GM19452 (cell line): Measurements from ENCODE around the gene DHX9.

Experiments
- ATAC-seq: cut with Tn5 transposase; IDR thresholded peaks from one replicate; pipeline ENCODE4 v1.9.1; 2021; ENCODE audit not compliant: unreplicated experiment

The DHX9 gene

DNA sequence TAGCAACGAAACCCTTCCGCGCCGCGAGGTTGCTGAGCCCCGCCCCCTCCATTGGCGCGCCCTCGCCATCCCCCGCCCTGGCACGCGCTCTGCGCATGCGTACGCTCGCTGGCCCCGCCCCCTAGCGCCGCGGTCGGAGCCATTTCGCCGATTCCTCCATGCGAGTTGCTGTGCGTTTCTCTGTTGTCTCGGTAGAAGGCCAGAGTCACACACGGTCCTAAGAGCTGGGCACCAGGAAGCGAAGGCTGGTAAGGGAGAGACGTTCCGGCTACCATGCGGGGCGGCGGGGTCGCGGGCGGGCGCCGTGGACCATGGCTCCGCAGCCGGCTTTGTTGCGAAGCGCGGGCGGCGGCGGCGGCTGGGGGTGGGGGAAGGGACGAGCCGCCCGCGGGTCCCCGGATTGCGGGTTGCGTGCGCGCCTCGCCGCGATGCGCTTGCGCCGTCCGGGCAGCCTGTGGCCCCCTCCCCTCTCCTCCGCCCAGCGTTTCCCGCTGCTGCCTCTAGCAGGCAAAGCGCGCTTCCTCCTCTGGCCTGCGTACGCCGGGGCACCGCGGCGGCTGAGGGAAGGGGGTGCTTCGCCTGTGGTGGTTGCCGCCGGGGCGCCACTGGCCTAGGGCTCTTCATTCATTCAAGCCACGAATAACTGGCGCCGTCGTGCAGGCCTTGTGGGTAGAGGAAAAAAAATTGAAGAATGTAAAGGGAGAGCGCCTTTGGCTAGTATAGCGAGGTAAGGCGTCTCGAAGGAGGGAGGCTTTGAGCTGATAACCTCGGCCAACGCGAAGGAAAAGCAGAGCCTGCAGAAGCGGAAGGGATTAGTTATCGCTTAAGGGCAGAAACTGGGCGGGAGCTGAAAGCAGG lies at the start of gene DHX9:
Gene DHX9, plus strand, starts transcription at position 139 of the 858 bp plus-strand sequence. CDS start 3,220 bp downstream, outside the sequence.
- ATAC-seq = peak; percentile 80

DNA sequence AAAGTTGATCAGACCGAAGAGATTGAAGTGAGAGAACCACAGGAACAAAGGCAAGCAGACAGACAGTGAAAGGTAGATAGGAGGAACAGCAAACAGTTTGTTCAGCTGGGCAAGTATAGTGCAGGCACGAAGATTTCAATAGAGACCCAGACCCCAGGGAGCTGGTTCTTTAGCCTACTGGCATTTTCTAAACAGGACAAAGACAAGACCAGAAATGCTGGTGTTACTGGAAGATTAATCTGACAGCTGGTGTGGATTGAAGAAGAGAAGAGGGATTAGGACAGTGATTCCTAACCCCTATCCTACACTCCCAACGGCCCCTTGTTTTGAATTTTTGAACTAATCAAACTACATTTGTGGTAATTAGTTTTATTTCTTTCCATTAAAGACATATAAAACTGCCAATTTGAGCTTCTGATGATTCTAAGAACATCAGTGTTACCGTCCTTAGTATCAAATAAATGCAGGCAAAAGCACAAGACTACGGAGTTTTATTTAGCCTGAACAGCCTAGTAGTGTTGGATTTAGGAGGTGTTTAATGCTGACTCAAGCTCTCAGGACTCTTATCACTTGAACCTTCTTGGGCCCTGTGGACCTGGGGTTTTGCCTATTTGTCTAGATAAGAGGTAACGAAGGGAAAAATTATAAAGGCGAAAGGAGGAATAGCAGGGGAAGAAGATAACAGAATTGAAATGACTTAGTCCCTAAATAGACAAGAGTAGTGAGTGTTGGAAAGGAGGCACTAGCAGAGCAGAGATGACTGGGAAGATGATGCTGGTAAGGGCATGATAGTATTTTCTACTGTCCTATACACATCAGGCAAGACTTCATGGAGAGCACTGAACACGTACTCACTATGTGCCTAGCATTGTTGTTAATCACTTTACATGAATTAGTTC lies 47.6 kb upstream of the DHX9 start:
- no peak for ATAC-seq

DNA sequence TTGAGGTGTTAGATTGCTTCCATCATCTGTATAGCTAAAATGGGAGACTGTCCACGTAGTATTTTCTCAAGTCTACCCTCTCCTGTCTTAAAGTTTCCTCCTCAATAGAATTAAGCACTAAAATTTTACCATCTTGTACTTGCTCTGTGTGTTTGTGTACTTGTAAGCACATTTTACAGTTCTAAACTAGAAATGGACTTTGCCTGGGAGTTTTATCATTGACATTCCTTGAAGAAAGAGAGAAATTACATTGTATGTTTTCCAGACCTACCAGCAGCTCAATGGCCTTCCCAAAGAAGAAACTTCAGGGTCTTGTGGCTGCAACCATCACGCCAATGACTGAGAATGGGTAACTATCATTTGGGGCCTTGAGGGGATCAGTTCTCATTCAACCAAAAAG lies 45.1 kb upstream of the DHX9 start:
- ATAC-seq = no peak

DNA sequence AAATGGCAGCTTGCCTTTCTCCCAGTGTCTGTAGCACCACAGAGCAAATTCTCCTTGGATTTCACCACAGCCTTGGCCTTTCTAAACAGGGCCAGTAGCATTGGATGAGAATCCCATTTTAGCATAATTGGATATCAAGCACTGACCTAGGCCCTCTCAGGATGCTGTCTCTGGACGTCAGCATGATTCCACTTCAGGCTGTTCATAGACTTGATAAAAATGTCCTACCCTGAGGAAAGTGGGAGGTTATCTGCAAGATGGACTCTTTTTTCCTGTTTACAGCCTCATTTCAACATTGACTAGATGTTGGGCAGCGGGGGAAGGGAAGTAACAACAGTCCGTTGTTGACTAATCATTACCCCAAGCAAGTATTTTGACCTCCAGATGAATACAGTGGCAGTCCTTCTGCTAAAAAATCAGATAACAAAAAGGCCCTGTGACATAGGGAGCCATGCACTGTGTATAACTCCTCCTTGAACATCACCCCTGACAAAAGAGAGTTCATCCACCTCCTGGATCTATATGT lies 44.4 kb upstream of the DHX9 start:
- ATAC-seq = no peak

DNA sequence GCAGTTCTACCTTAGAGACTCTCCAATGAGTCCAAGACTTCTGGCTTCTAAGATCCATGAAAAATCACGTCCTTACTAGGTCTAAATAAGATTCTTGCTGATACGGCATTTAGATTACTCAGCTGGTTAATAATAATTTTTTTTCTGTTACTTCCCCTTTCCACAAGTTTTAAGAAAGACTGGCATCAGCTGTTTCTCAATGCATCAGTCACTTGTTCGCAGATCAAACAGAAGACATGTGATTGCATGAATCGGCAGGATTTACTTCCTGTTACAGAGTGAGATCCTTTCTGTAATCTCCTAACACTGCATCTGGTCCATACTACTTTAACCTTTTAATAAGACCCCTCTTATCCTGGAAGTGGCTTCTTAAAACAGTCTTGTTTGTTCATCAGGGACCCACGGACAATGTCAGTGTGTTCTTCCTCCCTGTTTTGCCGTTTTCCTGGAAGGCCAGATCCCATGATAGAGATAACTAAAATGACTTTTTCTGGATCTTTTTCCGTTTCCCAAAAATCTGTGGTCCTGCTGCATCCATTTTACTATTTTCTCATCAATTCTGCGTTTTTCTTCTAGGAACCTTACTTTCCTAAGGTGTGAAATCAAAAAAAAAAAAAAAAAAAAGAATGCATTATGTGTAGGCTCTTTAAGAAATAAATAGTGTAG lies 43.5 kb upstream of the DHX9 start:
- ATAC-seq = no peak

DNA sequence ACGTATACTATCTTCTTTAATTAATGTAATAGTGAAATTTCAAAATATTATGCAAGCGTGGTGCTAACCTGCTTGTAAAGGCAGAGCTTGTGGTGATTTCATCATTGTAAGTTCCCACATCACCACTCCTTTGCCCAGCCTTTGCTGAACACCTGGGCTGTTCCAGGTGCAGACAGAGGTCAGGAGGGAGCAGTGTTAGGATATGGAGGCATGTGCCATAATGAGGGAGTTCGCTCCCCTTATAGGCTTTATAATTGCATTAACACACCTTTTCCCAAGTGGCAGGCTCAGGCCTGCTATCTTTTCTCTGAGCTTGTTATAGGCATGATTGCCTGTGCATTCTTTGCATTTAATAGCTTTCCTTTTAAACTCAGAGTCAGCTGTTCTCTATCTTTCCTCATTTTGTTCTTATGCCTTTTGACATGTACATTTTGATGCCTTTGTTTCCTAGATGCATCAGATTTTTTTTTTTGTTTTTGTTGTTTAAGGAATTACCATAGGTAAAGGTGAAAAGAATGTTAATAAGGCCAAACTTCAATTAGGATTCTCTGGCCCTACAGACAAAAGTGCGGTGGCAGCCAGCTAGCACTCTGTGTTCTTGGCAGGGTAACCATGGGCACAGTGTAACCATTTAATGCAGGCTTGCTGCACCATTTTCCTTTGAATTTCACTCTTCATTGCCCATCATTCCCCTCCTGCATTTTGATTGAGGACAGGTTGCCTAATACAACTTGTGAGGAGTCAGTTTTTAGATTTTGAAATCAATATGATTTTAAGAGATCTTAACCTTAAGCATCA lies 36.9 kb upstream of the DHX9 start:
- no peak for ATAC-seq

DNA sequence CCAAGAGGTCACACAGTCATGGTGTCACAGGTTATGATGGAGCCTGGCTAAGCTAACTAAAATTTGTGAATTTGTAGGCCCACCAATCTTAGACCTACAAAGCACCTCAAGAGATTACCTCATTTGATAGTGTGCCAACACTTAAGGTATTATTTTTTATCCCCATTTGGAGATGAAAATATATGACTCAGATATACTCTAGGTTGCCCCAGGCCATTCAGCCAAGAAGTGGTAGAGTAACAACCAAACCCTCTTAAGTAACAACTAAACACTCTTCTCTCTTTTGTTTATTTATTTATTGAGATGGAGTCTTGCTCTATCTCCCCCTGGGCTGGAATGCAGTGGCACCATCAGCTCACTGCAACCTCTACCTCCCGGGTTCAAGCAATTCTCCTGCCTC lies 35.3 kb upstream of the DHX9 start:
- no peak for ATAC-seq

DNA sequence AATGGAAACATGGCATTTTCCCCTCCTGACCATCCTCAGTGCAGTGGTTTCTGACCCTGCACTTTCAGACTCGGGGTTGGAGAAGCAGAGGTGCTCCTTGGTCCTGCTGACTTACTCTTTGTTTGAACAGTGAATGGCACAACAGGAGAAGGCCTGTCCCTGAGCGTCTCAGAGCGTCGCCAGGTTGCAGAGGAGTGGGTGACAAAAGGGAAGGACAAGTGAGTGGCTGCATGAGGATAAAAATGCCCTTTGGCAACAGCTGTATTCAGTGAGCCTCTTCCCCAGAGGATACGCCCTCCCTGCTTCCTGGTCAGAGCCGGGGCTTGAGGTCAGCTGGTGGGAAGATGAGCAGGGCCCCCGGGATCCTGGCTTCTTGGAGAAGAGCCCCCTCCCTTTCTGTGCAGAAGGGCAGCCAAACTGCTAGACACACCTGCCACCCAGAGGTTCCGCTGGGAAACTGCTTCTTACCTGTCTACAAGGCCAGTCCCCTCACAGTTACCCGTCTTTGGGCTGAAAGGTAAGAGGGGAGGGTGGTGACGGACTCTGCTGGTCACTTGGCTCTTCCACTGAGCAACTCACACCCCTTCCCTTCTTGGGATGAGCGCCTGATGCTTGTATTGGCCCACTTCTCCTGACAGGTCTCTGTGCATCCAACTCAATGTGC lies 33.0 kb upstream of the DHX9 start:
- ATAC-seq = no peak

DNA sequence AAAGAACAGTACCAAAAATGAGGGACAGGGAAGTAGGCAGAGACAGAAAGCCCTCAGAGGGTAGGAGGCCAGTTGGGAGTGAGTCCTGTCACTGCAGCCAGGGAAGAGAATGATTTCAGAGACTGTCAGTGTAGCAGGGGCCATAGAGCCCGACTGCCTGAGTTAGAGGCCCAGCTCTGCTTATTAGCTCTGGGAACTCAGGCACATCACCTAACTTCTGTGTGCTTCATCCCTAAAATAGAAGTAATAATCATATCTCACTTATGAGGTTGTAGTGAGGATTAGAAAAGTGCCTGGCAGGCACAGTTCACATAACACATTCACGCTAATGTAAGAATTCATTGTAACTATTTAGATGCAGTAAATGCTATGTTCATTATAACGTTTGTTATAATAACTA lies 31.2 kb upstream of the DHX9 start:
- ATAC-seq = no peak

DNA sequence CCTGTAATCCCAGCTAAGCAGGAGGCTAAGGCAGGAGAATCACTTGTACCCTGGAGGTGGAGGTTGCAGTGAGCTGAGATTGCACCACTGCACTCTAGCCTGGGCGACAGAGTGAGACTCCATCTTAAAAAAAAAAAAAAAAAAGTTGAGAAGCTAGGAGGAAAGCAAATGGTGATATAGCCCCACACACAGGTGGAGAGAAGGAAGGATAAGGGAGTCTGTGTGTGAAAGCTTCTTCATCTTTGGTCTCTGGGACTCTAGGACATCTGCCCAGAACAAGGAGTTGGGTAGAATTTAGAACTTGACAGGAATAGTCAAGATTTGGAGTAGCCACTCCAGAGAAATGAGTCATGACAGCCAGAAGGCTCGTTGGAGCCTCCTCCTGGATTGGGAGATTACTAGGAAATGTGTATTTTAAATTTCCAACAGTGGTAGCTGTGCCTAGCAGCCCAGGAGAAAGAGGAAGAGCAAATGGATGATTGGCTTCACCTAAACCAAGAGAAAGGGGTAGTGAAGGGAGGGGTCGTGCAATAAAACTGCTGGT lies 29.7 kb upstream of the DHX9 start:
- no peak for ATAC-seq

DNA sequence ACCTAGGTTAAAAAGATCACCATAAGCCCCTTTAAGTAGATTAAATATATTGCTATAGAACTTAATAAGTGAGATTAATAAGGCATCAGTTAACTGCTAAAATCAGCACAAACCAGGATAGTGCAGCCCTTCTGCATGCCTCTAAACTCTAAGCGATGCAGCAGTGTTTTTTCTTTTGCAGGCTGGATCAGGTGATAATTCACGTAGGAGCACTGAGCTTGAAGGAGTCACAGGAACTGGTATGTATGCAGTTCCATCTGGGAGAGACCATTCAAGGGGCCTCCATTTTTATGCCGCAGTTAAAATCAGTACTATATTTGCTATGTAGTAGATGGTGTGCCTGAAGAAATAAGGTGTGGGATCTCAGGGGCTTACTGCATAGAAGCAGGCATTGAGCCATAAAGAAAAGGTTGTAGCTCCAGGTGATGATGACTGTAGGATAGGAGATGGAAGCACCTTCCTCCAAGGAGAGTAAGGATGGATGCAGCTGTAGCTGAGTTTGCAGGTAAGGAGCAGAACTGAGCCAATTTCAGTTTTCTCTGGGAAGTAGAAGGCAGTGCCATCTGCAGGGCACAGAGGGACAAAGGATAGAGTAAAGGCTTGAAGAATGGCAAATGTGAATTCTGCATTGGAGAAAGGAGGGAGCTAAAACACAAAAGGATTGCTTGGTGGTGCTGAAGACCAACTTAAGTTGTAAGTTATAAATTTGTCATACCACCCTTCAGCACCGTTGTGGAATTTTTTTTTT lies 27.0 kb upstream of the DHX9 start:
- ATAC-seq = no peak

DNA sequence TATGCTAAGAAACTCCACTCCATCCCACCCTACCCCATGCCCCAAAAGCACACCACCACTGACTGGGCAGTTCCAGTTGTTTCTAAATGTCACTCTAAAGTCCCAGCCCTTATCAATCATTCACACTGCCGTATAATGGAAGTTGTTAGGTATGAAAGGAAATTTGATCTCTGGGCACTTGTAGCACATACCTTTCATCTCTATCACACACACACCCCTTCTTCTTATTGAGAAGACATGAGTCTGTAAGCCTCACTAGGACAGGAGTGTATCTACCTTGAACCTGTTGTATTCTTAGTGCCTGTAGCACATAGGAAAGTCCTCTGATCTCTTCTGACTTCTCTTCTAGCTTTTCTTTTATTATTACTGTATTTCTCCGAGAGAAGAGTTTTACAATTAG lies 22.3 kb upstream of the DHX9 start:
- ATAC-seq = no peak

DNA sequence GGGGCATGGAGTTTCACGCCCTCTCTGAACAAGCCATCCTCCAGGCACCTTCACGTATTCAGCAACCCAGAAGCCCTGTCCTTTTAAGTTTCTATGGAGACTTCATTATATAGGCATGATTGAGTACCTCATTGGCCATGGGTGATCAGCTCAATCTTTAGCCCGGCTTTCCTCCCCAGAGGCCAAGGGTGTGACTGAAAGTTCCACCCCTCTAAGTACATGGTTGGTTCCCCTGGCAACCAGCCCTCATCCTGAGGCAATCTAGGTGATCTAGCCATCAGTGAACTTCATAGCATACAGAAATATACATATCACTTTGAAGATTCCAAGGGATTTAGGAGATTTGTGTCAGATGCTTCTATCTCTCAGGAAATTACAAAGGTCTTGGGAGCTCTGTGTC lies 21.3 kb upstream of the DHX9 start:
- ATAC-seq = no peak

DNA sequence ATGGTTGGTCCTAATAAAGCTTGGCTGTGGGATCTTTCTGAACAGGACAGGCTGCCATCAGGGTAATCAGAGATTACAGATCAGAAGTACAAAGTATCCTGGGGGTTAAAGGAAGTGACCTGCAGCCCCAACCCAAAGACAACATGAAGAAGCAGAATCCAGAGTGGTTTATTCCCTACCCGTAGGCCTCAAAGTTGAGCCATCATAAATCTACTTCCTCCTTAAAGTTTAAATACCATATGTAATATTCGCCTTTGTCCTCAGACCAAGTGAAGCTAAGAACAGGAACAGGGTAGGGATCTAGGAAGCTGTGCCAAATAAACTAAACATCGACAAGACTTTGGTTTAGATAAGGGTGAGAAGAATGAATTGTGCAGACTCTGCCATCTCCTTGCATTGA lies 15.9 kb upstream of the DHX9 start:
- ATAC-seq = no peak

DNA sequence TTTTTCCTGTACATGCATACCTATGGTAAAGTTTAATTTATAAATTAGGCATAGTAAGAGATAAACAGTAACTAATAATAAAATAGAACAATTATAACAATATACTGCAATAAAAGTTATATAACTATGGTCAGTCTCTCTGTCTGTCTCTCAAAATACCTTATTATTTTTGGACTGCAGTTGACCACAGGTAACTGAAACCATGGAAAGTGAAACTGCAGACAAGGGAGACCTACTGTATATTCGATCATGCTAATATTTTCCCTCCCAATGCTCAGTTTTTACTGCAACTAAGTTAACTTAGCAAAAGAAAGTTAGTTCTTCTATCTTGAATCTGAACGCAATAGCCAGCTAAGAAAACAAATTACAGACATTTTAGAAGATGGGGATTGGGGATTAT lies 12.3 kb upstream of the DHX9 start:
- no peak for ATAC-seq

DNA sequence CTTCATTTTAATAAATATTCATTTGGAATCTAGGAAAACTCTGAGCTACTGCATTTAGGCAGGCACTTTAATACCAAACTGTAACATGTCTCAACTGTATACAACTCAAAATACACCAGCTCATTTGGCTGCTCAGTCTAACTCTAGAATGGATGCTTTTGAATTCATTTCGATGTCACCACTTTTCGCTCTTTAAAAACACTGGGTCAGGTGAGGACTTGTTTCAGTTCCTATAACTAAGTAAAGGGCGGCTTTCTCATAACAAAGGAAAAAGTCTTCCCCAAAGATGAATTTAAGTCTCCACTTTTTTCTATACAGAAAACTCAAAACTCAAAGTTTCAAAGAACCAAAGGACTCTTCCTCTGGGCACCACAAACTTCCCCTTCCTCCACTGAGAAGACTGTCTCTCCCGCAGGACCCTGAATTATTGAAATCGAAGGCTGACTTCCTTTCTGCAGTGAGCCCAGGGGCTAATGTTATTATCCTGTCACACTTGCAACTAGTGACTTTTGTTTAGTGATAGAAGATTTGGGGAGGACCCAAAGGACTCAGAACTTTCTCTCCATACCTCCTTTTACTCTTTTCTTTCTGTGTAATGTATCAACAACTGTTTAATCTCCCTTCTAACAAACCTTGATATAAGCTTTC lies 9.7 kb upstream of the DHX9 start:
- peak; percentile 73 for ATAC-seq

DNA sequence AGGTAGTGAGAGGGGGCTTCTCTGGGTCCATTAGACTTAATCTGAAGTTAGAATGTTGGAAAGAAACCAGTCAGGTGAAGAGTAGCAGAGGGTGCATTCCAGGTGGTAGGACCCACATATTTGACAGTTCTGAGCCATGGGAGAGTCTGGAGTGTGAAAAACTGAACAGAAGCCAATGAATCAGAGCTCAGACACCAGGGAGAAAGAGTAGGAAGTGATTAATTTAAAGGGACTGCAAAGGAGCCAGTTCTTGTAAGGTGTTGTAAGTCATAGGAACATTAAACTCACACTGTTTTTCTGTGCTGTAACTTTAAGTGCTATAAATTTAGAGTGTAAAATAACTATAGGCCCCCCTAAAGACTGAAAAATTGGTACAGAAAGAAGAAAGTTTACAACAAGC lies 5.9 kb upstream of the DHX9 start:
- no peak for ATAC-seq

DNA sequence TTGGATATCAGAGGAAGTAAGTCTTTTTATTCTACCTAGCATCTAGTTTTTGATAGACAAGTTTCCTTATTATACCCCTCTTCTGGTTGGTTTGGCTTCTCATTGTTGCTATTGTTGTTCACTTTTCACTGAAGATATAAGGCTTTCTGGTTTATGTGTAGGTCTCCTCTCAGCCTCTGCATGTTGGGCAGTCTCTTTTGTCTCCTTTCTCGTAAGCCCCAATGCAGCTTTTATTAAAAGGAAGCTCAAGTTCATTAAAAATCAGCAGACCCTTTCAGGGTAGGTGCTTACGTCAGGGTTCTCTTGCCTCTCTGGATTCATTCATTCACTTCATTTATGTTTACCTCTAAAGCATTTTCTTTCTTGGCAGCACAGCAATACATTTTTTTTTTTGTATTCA lies 4.8 kb upstream of the DHX9 start:
- no peak for ATAC-seq
